ENCODE results near the gene SSC5D. TPM values are rescaled to one million over a fixed set of nuclear protein-coding genes. Genes with fewer than 3 reads are reported as not detected.
A peak's percentile ranks its signal among the peaks of the same experiment; 100 is the strongest.

Gene SSC5D
- total and polyA plus RNA-seq, 2 of the 4 experiments (the other 2 are of a cell fraction): 1.4 to 19.1 TPM

- BruUV-seq (replicated peaks): no TSS peak
- Histone ChIP-seq H4K5ac (ENCODE audit: low read depth, low read length) (no peak overlapping the region), H3K4me3 (ENCODE audit: insufficient read depth, low read depth, low read length) (no peak overlapping the region), H4K91ac (ENCODE audit: insufficient read depth, low read depth, low read length) (no peak overlapping the region), H3K4me1 (ENCODE audit: control insufficient read depth, insufficient read depth, low read length) (peaks cover 5% of the 10 kb centered on the region), H3K36me3 (ENCODE audit: control insufficient read depth, insufficient read depth, low read length) (no peaks in the 10 kb centered on the region), H3K14ac (replicated peaks; ENCODE audit: low read depth, low read length) (no peak overlapping the region; the same call in 1 of the 2 replicates), H3K4ac (ENCODE audit: low read depth, low read length) (no peak overlapping the region; the same call in 1 of the 2 replicates), H2AK5ac (ENCODE audit: low read depth, low read length) (no peak overlapping the region), H2BK20ac (ENCODE audit: low read depth, low read length) (no peak overlapping the region), H3K9ac (ENCODE audit: low read depth, low read length) (no peak overlapping the region), H3K56ac (ENCODE audit: extremely low read depth, insufficient read depth, low read length) (no peak overlapping the region), H3K18ac (ENCODE audit: low read depth, low read length) (no peak overlapping the region), H3K9me3 (ENCODE audit: control insufficient read depth, insufficient read depth, low read length) (no peaks in the 10 kb centered on the region), H2BK120ac (ENCODE audit: low read depth, low read length) (no peak overlapping the region), H3K4me2 (ENCODE audit: low read depth, low read length) (no peak overlapping the region), H4K20me1 (ENCODE audit: insufficient read depth, low read length) (no peaks in the 10 kb centered on the region), H3K27ac (ENCODE audit: insufficient read depth, low read length) (no peak overlapping the region), H3K23ac (ENCODE audit: low read depth, low read length) (no peak overlapping the region), H3K9me1 (ENCODE audit: insufficient read depth, low read length) (peaks cover 14% of the 10 kb centered on the region), H2BK15ac (ENCODE audit: low read depth, low read length) (no peak overlapping the region), H2AK9ac (replicated peaks; ENCODE audit: low read depth, low read length, poor library complexity) (no peak overlapping the region), H4K8ac (ENCODE audit: low read depth in 2 of 2, low read length in 2 of 2) (no peak overlapping the region), H2BK5ac (ENCODE audit: low read depth, low read length, poor library complexity, severe bottlenecking) (no peak overlapping the region), H3K27me3 (ENCODE audit: control insufficient read depth, insufficient read depth, low read length) (no peaks in the 10 kb centered on the region), H2AFZ (replicated peaks; ENCODE audit: low read length, poor library complexity) (peak overlapping the region; percentile 6), H3K79me1 (ENCODE audit: low read depth in 1 of 2, low read length in 2 of 2) (0 out of 4 replicates have a peak, but pooled peaks cover 0 to 4% of the 10 kb centered on the region in 2 experiments)
- ATAC-seq (ENCODE audit: low read depth): no peak
- intact Hi-C loops (cut with micrococcal nuclease): no loop called here
- CTCF ChIA-PET: interaction anchor here (0.7 kb wide), 1 partner anchor 17 kb away, joined by 3 read pairs; no protein-coding TSS in a partner anchor
- in situ Hi-C loops (cut with MboI; ENCODE audit: low sequenced_read_pairs): no loop called here
- dilution Hi-C loops (cut with HindIII; ENCODE audit: low sequenced_read_pairs, unreplicated experiment): no loop called here
- 86% methylated on average over 18 of the region's 22 CpGs; no CpG with 5 or more reads in 1 of the 2 experiments for WGBS, 2 experiments (ENCODE audit: extremely low coverage in 2 of 2, insufficient read length in 1 of 2)
- POLR2A ChIA-PET (ENCODE audit: unreplicated experiment): no interaction called here
- DNase-seq: no peak
- TF ChIP-seq ELK1 (IDR thresholded peaks at IDR 0.05; ENCODE audit: borderline replicate concordance, low read depth, low read length) (no peak), RFX5 (IDR thresholded peaks at IDR 0.05; ENCODE audit: low read depth, low read length) (no peak), MXI1 (IDR thresholded peaks at IDR 0.05; ENCODE audit: borderline replicate concordance, low read depth, low read length) (no peak), CEBPB (IDR thresholded peaks at IDR 0.05; ENCODE audit: low read depth, low read length) (no peak), MAFK (IDR thresholded peaks at IDR 0.05; ENCODE audit: low read depth, low read length) (no peak), NFE2L2 (IDR thresholded peaks at IDR 0.05; ENCODE audit: low read depth, low read length) (no peak), RAD21 (IDR thresholded peaks at IDR 0.05; ENCODE audit: low read length) (no peak), SMC3 (IDR thresholded peaks at IDR 0.05; ENCODE audit: low read depth, low read length) (no peak)
- TF ChIP-seq, protein P1, sequence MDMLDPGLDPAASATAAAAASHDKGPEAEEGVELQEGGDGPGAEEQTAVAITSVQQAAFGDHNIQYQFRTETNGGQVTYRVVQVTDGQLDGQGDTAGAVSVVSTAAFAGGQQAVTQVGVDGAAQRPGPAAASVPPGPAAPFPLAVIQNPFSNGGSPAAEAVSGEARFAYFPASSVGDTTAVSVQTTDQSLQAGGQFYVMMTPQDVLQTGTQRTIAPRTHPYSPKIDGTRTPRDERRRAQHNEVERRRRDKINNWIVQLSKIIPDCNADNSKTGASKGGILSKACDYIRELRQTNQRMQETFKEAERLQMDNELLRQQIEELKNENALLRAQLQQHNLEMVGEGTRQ (IDR thresholded peaks at IDR 0.05; ENCODE audit: low read depth, low read length): no peak
These were observed 39.2 kb downstream of the SSC5D start for GRCh38 chr19:55527197-55528029.

Measured in IMR-90 (cell line).